ENCODE measurements around the gene LIG4.

- TF ChIP-seq CTCF (IDR thresholded peaks at IDR 0.05; ENCODE audit: low read depth, low read length) (no peak), EZH2phosphoT487 (IDR thresholded peaks at IDR 0.05; ENCODE audit: low read depth) (no peak)
Observed at GRCh38 chr13:108182652-108183051, 32.7 kb downstream of the LIG4 start.

Measured in OCI-LY3 (cell line).